GM21447 (cell line): ENCODE measurements around the gene LMBRD1.
"Not testable (repeated sequence)": the region's sequence is repeated elsewhere in the genome, so short reads cannot be mapped to it uniquely, and the experiment has no call there.

Source experiments
- ATAC-seq: cut with Tn5 transposase; IDR thresholded peaks from one replicate; pipeline ENCODE4 v1.9.1; 2021; ENCODE audit not compliant: unreplicated experiment

Gene LMBRD1

DNA sequence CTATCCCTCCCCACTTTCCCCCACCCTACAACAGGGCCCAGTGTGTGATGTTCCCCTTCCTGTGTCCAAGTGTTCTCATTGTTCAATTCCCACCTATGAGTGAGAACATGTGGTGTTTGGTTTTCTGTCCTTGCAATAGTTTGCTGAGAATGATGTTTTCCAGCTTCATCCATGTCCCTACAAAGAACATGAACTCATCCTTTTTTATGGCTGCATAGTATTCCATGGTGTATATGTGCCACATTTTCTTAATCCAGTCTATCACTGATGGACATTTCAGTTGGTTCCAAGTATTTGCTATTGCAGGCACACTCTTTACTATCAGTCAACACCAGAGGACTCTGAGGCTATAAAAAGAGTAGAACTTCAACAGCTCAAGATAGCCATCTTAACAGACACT, 2.0 kb upstream of the LMBRD1 start:
- ATAC-seq = not testable (repeated sequence)

DNA sequence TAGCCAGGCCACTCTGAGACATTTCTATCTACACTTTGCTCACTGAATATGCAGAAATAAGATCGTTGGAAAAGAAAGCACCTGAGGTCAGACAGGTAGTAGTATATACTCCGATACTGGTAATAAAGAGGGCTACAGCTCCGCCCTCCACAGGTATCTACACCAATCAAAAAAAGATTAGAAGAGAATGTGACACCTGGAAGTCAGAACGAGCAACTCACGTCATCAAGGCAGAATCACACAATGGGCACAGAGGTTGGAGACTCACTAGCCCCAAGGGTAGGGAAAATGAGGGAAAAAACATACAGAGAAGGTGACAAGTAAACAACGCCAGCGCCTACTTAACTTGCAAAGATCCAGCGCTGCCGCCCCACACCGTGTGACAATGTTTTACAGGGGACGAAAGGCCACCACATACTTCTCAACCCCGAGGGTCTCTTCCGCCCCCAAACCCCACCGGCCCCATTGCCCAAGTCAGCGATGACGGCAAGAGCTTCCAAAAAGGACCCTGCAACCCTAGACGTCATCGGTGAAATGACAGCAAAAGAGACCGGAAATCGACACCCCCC, 653 bp downstream of the LMBRD1 start:
- ATAC-seq = peak; percentile 38

DNA sequence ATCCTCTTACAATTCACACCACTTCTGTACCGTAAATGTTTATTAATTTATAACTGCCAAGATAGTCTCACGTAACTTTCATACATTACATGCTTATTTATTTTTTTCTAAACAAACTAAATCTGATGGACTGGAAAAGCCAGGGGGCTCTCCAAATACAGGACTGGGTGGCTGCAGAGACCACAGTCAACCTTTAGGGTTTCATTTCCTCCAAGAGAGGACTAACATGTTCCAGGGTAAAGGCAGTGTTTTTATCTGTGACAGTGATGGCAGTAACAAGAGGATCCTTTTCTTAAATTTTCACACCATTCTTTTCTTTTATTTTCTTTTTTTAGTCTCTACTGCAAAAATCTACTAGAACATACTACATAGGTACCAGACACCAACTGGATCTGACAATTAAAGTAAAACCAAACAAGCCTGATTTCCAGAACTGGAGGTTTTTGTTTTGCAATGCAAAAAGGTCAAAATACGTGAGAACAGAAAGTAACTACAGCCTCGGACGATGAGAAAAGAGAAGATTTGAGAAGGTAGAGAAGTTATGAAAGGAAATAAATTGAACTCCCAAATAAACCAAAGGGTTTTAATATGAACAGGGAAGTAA, 1.2 kb downstream of the LMBRD1 start:
- peak; percentile 37 for ATAC-seq

DNA sequence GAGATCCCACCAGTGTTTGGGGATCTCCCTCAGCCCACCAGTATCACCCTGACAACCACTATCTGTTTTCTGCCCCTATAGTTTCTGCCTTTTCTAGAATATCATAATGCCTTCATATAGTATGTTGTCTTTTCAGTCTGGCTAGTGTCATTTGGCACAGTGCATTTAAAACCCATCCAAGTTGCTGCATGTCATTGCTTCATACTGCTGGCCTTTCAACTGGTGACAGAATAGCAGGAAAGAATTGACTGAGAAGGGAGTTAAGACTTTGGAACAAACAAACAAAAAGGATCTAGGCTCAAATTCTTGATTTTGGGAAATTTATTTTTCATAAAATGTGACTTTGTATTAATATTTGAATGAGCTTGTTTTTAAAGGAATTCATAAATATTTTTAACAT, 4.5 kb downstream of the LMBRD1 start:
- no peak for ATAC-seq

DNA sequence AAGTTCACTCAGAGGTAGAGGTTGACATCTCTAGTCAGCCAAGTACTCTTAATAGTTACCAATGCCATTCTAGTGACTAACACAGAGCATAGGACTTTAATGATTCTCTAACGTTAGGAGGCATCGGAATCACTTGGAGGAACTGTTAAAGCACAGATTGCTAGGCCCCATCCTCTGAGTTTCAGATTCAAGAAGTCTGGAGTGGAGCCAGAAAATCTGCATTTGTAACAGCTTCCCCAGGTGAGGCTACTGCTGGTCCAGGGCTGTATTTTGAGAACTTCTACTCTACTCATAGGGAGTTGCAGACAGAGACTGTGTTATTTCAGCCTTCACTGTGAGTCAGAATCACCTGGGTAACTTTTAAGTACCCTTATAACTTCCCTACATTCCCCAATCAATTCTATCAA, 5.7 kb downstream of the LMBRD1 start:
- peak; percentile 37 for ATAC-seq

DNA sequence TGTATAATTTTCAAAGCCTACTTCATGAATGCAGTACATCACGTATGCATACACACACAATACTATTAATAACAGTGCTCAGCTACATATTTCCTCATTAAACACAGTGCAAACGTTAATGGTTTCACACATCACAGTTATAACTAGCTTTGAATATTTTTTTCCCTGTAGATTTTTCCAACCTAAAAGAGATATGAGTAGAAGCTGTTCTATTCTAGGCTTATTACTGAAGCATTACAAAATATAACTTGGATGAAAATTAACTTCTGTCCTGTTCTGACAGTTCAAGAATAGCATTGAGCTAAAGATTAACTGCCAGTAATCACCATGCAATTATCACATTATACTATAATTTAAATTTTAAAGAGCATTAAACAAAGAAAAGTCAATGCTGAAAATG, 6.2 kb downstream of the LMBRD1 start:
- ATAC-seq = peak; percentile 20

DNA sequence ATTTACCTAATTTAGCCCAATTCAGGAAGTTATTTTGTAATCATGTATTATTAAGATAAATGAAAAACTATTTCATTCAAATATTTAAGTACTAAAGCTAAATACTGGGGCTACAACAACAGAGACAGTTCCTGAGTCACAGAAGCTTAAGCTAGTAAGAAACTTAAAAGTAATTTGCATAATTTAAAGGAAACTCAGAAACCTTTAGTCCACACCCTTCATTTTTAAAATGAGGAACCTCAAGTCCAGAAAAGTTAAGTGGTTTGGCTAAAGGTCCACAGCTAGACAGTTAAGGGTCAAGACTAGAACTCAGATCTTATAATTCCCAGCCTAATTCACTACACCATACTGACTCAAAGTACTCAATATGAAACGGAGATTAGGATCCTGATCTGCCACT, 7.2 kb downstream of the LMBRD1 start:
- ATAC-seq = peak; percentile 31

DNA sequence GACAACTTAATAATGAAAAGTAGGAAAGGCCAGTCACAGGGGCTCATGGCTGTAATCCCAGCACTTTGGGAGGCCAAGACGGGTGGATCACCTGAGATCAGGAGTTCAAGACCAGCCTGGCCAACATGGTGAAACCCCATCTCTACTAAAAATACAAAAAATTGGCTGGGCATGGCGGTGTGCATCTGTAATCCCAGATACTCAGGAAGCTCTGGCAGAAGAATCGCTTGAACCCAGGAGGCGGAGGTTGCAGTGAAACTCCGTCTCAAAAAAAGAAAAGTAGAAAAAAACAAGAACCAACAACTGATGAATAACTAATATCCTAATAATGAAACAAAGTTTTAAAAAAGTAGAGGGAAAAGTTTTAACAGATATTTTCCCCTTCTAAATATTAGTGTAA, 9.4 kb downstream of the LMBRD1 start:
- not testable (repeated sequence) for ATAC-seq

DNA sequence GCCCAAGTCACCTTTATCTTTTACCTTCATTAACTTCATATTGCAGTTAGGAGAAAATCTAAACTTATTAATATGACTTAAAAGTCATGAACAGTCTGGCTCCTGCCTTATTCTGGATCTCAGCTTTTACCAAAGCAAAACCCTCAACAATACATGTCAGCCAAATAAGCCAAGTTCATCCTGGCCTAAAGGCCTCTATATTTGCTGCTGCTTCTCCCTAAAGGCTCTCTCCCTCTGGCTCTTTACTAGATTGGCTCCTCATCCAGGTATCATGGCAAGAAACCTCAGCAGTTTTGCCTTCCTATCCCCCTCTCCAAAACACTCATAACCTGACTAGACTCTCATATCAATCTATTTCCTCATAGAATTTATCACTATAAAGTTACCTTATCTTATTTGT, 11.1 kb downstream of the LMBRD1 start:
- no peak for ATAC-seq

DNA sequence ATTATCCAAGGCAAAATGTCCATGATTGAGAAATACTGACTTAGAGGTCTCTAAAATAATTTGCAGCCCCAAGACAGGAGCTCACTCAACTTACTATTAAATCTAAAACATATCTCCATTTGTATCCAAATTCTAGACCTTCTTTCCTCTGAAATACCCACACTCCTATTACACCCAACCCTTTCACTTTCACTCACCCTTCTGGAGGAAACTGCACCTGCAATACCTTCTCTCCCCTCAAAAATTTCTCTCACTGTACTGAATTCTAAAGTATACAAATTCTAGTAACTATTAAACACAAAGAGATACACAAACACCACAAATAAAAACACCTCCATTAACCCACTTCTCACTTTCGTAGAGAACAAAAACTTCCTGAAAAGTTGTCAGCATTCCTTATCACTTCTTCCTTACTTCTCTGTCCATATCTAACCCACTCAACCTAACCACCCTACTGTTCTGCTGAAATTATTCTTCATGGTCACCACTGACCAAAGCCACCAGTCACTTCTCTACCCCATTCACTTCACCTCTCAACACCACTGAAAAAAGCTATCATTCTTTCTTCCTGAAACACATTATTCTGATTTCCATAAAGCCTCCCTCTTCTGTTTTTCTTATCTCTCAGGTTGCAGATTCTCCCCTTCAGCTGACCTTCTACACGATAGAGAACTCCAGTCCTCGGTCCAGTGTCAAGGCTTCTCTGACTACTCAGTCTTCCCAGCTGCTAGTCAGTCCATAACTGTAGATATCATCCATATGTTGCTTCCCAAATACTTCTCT, 12.0 kb downstream of the LMBRD1 start:
- ATAC-seq = peak; percentile 69

DNA sequence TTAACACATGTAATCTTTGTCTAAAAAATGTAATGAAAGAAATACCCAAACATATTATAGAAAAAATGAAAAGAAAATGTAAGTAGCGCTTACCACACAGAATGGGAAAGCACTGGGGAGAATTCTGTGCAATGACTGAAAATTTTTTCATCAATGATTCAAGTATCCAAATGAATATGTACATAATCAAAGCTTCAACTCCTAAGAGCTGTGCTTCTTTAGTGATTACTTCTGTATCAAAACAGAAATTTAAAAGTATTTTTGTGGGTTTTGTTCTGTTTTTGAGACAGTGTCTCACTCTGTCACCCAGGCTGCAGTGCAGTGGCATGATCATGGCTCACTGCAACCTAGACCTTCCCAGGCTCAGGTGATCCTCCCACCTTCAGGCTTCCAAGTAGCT, 13.7 kb downstream of the LMBRD1 start:
- no peak for ATAC-seq

DNA sequence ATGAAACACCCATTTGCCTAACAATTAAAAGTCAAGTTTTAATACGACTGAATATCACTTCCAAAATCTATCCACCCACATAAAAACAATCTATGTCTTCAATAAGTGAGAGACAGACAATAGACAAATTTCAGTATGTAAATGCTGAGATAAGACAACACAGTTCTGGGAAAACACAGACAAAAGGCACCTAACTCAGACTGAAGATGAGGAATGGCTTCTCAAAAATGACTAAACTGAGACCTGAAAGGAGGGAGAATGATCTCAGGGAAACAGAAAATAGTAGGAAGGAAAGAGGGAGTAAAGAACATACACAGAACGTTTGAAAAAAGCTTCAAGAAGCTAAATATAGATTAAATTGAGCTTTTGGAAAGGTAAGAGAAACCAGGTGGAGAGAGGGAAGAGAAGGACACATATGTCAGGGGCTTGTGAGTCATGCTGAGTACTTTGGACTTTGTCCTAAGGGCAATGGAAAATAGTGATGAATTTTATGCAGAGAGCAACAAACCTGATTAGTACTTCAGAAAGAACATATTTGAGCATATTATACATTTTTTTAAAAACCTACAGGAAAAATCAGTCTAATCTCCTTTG, 16.1 kb downstream of the LMBRD1 start:
- ATAC-seq = no peak

DNA sequence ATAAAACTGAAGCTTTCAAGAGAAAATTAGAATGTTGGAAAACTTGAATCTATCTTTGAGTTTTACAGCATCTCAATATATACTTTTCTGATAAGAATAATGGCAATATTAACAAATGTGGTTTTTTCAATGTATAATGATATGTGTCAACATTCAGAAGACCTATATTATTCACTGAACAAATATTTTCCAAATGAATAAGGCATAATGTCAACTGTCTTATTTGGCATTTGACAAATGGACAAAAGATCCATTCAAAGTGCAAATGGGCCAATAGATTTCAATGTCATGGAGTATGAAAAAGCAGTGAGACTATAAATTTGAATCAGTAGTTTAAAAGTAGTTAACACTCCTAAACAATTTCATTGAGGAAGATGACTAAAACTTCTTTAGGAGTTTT, 20.9 kb downstream of the LMBRD1 start:
- no peak for ATAC-seq

DNA sequence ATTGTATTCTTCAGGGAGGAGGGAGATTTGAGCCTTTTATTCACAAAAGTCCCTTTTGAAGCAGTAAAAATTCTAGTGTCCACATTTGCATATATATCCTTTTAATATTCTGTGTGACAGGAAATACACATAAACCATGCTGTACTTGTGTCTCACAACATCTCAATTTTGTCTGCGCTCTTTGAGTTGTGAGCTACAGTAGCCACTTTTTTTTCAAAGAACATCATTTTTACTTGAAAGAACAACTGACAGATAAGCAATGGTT, 21.3 kb downstream of the LMBRD1 start:
- ATAC-seq = no peak

DNA sequence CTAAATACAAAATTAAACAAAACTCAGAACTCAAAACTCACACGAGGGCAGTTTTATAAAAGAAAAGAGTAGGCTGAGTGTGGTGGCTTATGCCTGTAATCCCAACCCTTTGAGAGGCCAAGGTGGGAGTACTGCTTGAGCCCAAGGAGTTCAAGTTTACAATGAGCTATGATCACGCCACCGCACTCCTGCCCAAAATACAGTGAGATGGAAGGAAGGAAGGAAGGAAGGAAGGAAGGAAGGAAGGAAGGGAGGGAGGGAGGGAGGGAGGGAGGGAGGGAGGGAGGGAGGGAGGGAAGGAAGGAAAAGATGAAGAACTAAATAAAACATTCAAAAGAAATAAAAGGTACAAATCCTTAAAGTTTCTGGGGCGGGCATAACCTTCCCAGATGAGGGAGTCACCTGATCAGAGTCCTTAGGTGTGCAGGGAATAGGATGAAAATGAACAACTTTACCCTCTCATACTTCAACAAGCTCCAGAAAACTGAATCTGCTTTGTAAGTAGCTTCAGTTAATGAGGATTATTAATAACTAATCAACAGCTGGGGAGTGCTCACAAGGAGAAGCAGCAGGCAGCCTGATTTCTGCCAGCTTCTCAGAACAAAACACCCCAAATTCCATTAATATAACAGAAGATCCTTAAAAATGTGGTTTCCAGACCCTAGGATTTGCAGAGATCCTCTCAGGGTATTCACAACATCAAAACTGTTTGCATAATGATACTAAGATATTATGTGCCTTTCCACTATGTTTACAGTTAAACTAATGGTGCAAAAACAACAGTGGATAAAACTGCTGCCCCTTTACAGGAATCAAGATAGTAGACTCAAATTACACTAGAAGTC, 21.8 kb downstream of the LMBRD1 start:
- no peak for ATAC-seq

DNA sequence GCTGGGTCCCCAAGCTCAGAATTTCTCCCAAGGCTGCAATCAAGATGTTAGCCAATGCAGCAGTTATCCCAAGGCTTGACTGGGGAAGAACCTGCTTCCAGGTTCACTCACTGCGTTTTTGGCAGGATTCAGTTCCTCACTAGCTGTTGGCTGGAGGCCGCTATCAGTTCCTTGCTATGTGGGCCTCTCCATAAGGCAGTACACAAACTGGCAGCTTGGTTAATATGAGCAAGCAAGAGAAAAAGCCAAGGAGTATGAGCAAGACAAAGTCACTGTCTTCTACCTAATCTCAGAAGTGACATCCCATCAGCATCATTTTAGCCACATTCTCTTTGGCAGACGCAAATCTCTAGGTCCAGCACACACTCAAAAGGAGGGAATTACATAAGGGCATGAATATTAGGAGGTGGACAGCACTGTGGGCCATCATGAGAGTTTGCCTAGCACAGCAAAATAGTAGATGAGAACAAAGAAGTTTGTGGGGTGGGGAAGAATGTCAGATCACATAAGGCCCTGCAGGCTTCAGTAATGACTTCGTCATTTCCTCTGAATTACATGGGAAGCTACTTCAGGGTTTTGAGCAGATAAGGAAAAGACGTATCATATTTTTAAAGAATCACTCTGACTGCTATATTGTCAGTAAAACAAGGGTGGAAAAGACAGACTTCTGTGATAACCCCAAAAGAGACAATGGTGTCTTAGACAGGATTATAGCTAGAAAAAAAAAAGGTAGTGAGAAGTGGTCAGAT, 25.5 kb downstream of the LMBRD1 start:
- ATAC-seq = no peak

DNA sequence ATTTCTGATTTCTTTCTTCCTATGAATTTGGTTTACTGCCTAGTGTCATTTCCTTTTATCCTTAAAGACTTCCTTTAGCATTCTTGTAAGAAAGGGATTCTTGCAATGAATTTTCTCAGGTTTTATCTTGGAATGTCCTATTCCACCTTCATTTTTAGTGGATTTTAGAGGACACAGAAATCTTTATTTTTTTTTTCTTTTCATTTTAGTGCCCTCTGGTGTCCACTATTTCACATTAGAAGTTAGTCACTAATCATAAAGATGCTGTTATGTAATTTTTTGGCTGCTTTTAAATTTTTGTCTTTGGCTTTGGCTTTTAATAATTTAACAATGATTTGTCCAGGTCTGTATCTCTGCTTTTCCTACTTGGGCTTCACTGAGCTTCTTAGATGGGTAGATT, 28.1 kb downstream of the LMBRD1 start:
- ATAC-seq = no peak

DNA sequence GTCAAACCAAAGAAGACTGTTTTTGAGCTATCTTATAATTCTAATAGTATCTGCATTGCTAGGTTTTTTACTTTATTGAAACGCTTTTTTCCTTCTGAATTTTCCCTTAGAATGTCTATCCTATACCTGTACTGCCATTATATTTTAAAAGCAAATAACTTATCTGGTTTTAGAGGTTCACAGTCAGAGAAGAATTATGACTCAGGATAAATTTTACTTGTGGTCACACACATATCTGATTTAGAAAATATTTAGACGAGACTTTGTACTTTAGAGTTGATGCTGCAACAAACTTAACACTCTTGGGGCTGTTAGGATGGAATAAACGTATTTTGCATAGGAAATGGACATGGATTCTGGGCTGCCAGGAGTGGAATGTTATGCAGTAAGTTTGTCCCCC, 33.0 kb downstream of the LMBRD1 start:
- no peak for ATAC-seq

DNA sequence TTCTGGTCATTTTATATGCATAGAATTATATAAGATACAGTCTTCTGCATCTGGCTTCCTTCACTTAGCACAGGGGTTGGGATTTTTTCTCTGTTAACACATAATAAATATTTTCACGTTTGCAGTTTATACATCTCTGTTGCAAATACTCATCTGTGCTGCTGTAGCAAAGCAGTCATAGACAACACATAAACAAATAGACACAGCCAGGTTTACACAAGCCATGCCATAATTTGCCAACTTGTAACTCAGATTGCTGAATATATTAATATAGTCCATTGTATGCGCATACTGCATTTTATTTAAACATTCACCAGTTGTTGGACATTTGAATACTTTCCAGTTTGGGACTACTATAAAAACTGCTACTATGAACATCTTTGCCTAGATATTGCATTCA, 35.0 kb downstream of the LMBRD1 start:
- no peak for ATAC-seq

DNA sequence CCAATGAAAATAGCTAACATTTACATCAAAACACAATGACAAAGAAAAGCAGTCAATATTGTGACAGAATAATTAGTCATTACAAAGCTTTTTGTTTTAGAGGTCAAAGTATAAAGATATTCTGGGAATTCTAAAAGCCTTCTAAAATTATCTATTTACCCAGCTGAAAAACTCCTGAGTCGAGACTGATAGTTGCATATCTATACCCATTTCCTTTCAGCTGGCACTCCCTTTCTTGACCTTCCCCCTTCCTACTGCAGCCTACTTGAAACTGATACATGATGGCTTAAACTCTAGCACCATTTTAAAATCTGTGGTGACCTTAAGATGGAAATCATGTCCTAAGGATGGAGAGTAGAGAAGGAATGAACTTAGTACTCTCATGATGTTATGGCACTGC, 38.6 kb downstream of the LMBRD1 start:
- ATAC-seq = no peak

DNA sequence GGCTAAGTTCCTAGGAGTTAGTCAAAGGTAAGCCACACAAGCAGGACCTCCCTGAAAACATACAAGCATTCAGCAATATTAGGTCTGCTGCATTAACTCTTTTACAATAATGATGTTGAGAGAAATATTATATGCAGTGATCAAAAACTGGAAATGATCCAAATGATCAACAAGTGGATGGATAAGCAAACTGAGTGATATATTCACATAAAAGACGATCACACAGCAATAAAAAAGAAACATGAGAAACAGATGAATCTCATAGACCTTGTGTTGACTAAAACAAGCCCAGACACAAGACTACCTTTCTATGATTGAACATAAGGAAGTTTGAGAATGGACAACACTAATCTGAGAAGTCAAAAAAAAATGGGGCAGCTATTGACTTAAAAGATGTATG, 39.9 kb downstream of the LMBRD1 start:
- ATAC-seq = no peak
